Esophagus muscularis mucosa (tissue), 3 donors: ENCODE results near the gene INPP5A.

ENCODE experiments used
- CTCF ChIP-seq, 3 experiments: fragments of 200-600 bp in 2 of 3; fragments of 450-650 bp in 1 of 3; sonication (generic) in 2 of 3; IDR thresholded peaks; one replicate each; pipeline ENCODE4 v1.5.1; 2017 to 2019; ENCODE audit warnings: antibody characterized with exemption in 3 of 3, mild to moderate bottlenecking in 2 of 3, moderate library complexity in 1 of 3
- POLR2A ChIP-seq: fragments of 450-650 bp; IDR thresholded peaks from one replicate; pipeline ENCODE4 v1.6.1; 2017; ENCODE audit warnings: antibody characterized with exemption, moderate library complexity, mild to moderate bottlenecking, low read depth

DNA sequence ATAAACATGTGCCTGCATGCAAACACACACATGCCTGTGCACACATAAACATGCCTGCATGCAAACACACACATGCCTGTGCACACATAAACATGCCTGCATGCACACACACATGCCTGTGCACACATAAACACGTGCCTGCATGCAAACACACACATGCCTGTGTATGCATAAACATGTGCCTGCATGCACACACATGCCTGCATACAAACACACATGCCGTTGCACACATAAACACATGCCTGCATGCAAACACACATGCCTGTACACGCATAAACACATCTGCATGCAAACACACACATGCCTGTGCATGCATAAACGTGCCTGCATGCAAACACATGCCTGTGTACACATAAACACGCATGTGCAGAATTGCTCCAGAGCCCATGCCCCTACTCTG lies 226.0 kb downstream of the INPP5A start:
- TF ChIP-seq CTCF (IDR thresholded peaks at IDR 0.05) (no peak), POLR2A (no peak)
